ENCODE results near the gene ALK.
"Not testable (repeated sequence)": the region's sequence is repeated elsewhere in the genome, so short reads cannot be mapped to it uniquely, and the experiment has no call there.

The ALK gene

GRCh38 chr2:29844713-29845326 is 76.6 kb downstream of the ALK start:
- no peak for DNase-seq

GRCh38 chr2:29841386-29842004 is 79.9 kb downstream of the ALK start:
- DNase-seq, result peak in 13 of 58 donors; percentile 2 to 44 (median 9)

- DNase-seq, result no peak
Measured at GRCh38 chr2:29839306-29839705, 82.1 kb downstream of the ALK start.

- DNase-seq, result no peak
Measured at GRCh38 chr2:29837925-29838324, 83.5 kb downstream of the ALK start.

- no peak for DNase-seq
Measured at GRCh38 chr2:29834624-29835023, 86.8 kb downstream of the ALK start.

GRCh38 chr2:29834036-29834540 is 87.3 kb downstream of the ALK start:
- no peak for DNase-seq

GRCh38 chr2:29831560-29831959 is 89.8 kb downstream of the ALK start:
- DNase-seq, result no peak

- DNase-seq, result peak in 40 of 58 donors; percentile 7 to 82 (median 37)
Measured at GRCh38 chr2:29829841-29830240, 91.5 kb downstream of the ALK start.

GRCh38 chr2:29824145-29824544 is 97.2 kb downstream of the ALK start:
- not testable (repeated sequence) for DNase-seq

GRCh38 chr2:29821591-29821990 is 99.8 kb downstream of the ALK start:
- DNase-seq, result no peak

GRCh38 chr2:29819570-29819969 is 101.8 kb downstream of the ALK start:
- DNase-seq, result no peak

- DNase-seq, result peak in 56 of 58 donors; percentile 10 to 88 (median 66)
Measured at GRCh38 chr2:29817801-29818680, 103.3 kb downstream of the ALK start.

GRCh38 chr2:29817299-29817698 is 104.1 kb downstream of the ALK start:
- no peak for DNase-seq

GRCh38 chr2:29816651-29817050 is 104.7 kb downstream of the ALK start:
- peak in 2 of 58 donors; percentile 4 to 25 for DNase-seq

GRCh38 chr2:29811378-29811777 is 110.0 kb downstream of the ALK start:
- no peak for DNase-seq

- no peak for DNase-seq
Measured at GRCh38 chr2:29810956-29811355, 110.4 kb downstream of the ALK start.

GRCh38 chr2:29808321-29808720 is 113.1 kb downstream of the ALK start:
- no peak for DNase-seq

GRCh38 chr2:29807082-29807481 is 114.3 kb downstream of the ALK start:
- DNase-seq, result no peak

GRCh38 chr2:29806461-29806860 is 114.9 kb downstream of the ALK start:
- no peak for DNase-seq

GRCh38 chr2:29804671-29805070 is 116.7 kb downstream of the ALK start:
- DNase-seq, result no peak

GRCh38 chr2:29803537-29803936 is 117.8 kb downstream of the ALK start:
- no peak for DNase-seq

- peak in 2 of 58 donors; percentile 5 to 21 for DNase-seq
Measured at GRCh38 chr2:29802986-29803385, 118.4 kb downstream of the ALK start.
